Measurements from ENCODE around the gene ATG9B.

The ATG9B gene

GRCh38 chr7:151024435-151025056 is at the start of gene ATG9B:
Gene ATG9B, minus strand, starts transcription at chr7:151024494. Its CDS starts 71 bp downstream, at chr7:151024423.
- DNase-seq (ENCODE audit: low read depth): no peak

- no peak for DNase-seq (ENCODE audit: low read depth)
Measured at GRCh38 chr7:151073990-151074389, 49.7 kb upstream of the ATG9B start.

- DNase-seq (ENCODE audit: low read depth): no peak
Measured at GRCh38 chr7:151071032-151071866, 47.0 kb upstream of the ATG9B start.

- DNase-seq (ENCODE audit: low read depth): no peak
Measured at GRCh38 chr7:151070574-151070960, 46.3 kb upstream of the ATG9B start.

- DNase-seq (ENCODE audit: low read depth): no peak
Measured at GRCh38 chr7:151069841-151070573, 45.7 kb upstream of the ATG9B start.

GRCh38 chr7:151068069-151068773 is 43.9 kb upstream of the ATG9B start:
- peak; percentile 99 for DNase-seq (ENCODE audit: low read depth)

- no peak for DNase-seq (ENCODE audit: low read depth)
Measured at GRCh38 chr7:151066273-151066974, 42.1 kb upstream of the ATG9B start.

- no peak for DNase-seq (ENCODE audit: low read depth)
Measured at GRCh38 chr7:151065516-151065915, 41.2 kb upstream of the ATG9B start.

- DNase-seq (ENCODE audit: low read depth): no peak
Measured at GRCh38 chr7:151064993-151065392, 40.7 kb upstream of the ATG9B start.

GRCh38 chr7:151064454-151064853 is 40.2 kb upstream of the ATG9B start:
- DNase-seq (ENCODE audit: low read depth): no peak

GRCh38 chr7:151063212-151063561 is 38.9 kb upstream of the ATG9B start:
- DNase-seq (ENCODE audit: low read depth): peak; percentile 83

- peak; percentile 78 for DNase-seq (ENCODE audit: low read depth)
Measured at GRCh38 chr7:151062399-151063211, 38.3 kb upstream of the ATG9B start.

- no peak for DNase-seq (ENCODE audit: low read depth)
Measured at GRCh38 chr7:151062111-151062398, 37.8 kb upstream of the ATG9B start.

- peak; percentile 24 for DNase-seq (ENCODE audit: low read depth)
Measured at GRCh38 chr7:151061213-151062110, 37.2 kb upstream of the ATG9B start.

GRCh38 chr7:151060416-151061212 is 36.3 kb upstream of the ATG9B start:
- DNase-seq (ENCODE audit: low read depth): peak; percentile 71

- no peak for DNase-seq (ENCODE audit: low read depth)
Measured at GRCh38 chr7:151060113-151060415, 35.8 kb upstream of the ATG9B start.

GRCh38 chr7:151059367-151060112 is 35.2 kb upstream of the ATG9B start, which contains the start of gene SLC4A2:
Gene SLC4A2, plus strand, starts transcription at chr7:151059589. Its CDS starts 2,399 bp downstream, at chr7:151061988.
- peak; percentile 69 for DNase-seq (ENCODE audit: low read depth)

- DNase-seq (ENCODE audit: low read depth): peak; percentile 56
Measured at GRCh38 chr7:151058781-151059366, 34.6 kb upstream of the ATG9B start.
